AG10803 (cell line): ENCODE results near the gene PLS3.

Experiments
- DNase-seq: peaks from one replicate; pipeline ENCODE4 v3.0.0; 2010; ENCODE audit warnings: low read depth
- H3K4me3 ChIP-seq: 2 replicates; pipeline ENCODE4 v1.5.1; 2011; ENCODE audit warnings: mild to moderate bottlenecking, low read length, control low read depth
- TF ChIP-seq, protein P1 (sequence below): conservative IDR thresholded peaks from 2 replicates; pipeline ENCODE4 v1.5.1; 2011; ENCODE audit warnings: mild to moderate bottlenecking, low read length, control low read depth, inconsistent platforms

The PLS3 gene, protein sequence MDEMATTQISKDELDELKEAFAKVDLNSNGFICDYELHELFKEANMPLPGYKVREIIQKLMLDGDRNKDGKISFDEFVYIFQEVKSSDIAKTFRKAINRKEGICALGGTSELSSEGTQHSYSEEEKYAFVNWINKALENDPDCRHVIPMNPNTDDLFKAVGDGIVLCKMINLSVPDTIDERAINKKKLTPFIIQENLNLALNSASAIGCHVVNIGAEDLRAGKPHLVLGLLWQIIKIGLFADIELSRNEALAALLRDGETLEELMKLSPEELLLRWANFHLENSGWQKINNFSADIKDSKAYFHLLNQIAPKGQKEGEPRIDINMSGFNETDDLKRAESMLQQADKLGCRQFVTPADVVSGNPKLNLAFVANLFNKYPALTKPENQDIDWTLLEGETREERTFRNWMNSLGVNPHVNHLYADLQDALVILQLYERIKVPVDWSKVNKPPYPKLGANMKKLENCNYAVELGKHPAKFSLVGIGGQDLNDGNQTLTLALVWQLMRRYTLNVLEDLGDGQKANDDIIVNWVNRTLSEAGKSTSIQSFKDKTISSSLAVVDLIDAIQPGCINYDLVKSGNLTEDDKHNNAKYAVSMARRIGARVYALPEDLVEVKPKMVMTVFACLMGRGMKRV

DNA sequence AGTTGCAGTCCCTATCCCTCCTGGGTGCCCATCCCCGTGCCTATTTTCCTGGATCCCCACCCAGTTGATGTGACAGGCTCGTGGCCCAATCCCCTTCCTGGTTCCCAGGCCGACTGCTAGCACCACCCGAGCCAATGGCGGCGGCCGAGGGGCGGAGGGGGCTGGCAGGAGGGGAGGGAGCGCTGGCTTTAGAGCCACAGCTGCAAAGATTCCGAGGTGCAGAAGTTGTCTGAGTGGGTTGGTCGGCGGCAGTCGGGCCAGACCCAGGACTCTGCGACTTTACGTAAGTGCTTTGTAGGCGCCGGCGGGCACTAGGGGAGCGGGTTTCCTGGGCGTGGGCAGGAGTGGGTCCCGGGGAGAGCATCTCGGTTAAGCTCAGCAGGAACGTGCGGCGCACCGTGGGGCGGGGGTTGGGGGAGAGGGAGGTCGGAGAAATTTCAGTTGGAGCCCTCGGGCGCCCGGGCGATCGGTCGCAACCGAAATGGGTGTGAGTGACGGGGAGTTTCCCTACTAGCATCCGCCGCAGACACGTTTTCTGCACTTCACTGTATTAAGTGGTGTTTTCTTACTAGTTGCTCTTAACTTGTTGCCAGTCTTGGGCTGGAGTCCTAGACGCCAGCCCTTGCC is at the start of gene PLS3:
Gene PLS3, plus strand, starts transcription at position 197 of the 627 bp plus-strand sequence. CDS start 49,077 bp downstream, outside the sequence.
- DNase-seq: peak; percentile 89
- H3K4me3 ChIP-seq: peak within 1 kb of the TSS; percentile 74
- TF ChIP-seq, protein P1, sequence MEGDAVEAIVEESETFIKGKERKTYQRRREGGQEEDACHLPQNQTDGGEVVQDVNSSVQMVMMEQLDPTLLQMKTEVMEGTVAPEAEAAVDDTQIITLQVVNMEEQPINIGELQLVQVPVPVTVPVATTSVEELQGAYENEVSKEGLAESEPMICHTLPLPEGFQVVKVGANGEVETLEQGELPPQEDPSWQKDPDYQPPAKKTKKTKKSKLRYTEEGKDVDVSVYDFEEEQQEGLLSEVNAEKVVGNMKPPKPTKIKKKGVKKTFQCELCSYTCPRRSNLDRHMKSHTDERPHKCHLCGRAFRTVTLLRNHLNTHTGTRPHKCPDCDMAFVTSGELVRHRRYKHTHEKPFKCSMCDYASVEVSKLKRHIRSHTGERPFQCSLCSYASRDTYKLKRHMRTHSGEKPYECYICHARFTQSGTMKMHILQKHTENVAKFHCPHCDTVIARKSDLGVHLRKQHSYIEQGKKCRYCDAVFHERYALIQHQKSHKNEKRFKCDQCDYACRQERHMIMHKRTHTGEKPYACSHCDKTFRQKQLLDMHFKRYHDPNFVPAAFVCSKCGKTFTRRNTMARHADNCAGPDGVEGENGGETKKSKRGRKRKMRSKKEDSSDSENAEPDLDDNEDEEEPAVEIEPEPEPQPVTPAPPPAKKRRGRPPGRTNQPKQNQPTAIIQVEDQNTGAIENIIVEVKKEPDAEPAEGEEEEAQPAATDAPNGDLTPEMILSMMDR: no peak

- H3K4me3 ChIP-seq: no peak overlapping the region
- no peak for DNase-seq
- TF ChIP-seq, protein P1: no peak
These were observed 42.9 kb upstream of the PLS3 start for GRCh38 chrX:115518113-115518512.

DNA sequence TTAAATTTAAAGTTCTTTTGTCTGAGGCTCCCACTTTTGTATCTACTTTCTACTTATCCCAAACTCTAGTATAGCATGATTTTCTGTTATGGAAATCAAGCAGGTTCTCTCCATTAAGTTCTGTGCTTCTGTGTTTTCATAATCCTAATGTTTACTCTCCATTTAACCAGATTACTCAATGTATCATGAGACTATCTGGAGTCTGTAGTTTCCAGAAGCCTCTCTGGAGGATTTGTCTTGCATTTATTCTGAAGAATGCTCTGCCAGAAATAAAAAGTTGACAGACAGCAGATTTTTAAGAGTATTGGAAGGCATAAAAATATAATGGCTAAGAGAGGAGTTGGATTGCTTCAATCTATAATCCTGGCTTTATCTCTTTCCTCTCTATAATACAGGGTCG is 39.2 kb upstream of the PLS3 start:
- no peak for DNase-seq
- TF ChIP-seq, protein P1: no peak
- H3K4me3 ChIP-seq: no peak overlapping the region

DNA sequence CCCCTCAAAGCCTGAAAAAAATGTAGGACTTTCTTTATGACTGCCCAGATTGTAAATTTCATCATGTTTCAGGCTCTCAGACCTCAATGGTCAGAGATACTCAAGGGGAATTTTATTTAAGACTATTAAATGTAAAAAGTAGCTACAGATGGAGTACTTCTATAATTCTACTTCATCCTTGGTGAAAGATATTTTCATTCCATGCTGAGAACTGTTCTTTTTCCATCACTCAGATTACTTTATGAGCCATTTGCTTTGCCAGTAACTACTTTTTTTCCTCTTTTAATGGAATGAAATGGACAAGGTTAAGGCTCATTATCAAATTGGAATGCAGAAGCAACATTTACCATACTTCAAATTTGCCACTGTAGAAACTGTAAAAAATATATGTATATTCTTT is 38.0 kb upstream of the PLS3 start:
- no peak overlapping the region for H3K4me3 ChIP-seq
- TF ChIP-seq, protein P1: no peak
- no peak for DNase-seq

GRCh38 chrX:115525486-115525885 is 35.5 kb upstream of the PLS3 start:
- no peak overlapping the region for H3K4me3 ChIP-seq
- TF ChIP-seq, protein P1: no peak
- no peak for DNase-seq

- DNase-seq: peak; percentile 24
- TF ChIP-seq, protein P1: no peak
These were observed 29.1 kb upstream of the PLS3 start for GRCh38 chrX:115531818-115532403.

More at GRCh38 chrX:115531818-115532403, 29.1 kb upstream of the PLS3 start:
- no peak overlapping the region for H3K4me3 ChIP-seq
